ENCODE measurements around the gene LASP1. TPM values are rescaled to one million over a fixed set of nuclear protein-coding genes. Genes with fewer than 3 reads are reported as not detected.
A peak's percentile ranks its signal among the peaks of the same experiment; 100 is the strongest.

The LASP1 gene
- total RNA-seq, 4 donors from 2014 or later: 69.3 to 77.5 (median 71.1) TPM

DNA sequence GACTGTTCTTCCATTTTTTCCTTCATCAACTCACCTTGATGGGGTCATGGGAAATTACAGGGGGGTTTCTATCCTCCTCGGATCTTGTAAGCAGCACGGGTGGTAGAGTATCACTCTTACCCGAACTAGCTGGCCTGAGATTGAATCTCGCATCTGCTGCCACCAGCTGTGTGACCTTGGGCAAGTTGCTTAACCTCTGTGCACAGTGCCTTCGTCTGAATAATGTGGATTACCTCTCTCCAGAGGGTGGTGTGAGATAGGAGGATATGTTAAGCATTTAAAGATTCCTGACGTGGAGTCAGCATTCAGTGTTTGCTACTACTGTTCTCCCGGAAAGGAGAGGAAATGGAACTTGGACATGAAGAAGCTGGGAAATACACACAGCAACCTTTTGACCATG lies 24.4 kb downstream of the LASP1 start:
- peak overlapping the region in 2 of 3 donors; percentile 39 to 58 for H3K27ac ChIP-seq
- peaks cover 21 to 25% of the 10 kb centered on the region in 2 donors for H3K36me3 ChIP-seq
- intact Hi-C loops (cut with DNase I): no loop called here
- H3K27me3 ChIP-seq: no peaks in the 10 kb centered on the region
- no peak for DNase-seq
- peaks cover 11 to 52% of the 10 kb centered on the region in 2 donors for H3K4me1 ChIP-seq
- H3K4me3 ChIP-seq (replicated peaks in 1 of 3): no peak overlapping the region
- 65 to 72% methylated on average over 7 of the region's 7 CpGs for WGBS, 2 donors
- TF ChIP-seq POLR2A (IDR thresholded peaks at IDR 0.05): no peak
- TF ChIP-seq, protein P1, sequence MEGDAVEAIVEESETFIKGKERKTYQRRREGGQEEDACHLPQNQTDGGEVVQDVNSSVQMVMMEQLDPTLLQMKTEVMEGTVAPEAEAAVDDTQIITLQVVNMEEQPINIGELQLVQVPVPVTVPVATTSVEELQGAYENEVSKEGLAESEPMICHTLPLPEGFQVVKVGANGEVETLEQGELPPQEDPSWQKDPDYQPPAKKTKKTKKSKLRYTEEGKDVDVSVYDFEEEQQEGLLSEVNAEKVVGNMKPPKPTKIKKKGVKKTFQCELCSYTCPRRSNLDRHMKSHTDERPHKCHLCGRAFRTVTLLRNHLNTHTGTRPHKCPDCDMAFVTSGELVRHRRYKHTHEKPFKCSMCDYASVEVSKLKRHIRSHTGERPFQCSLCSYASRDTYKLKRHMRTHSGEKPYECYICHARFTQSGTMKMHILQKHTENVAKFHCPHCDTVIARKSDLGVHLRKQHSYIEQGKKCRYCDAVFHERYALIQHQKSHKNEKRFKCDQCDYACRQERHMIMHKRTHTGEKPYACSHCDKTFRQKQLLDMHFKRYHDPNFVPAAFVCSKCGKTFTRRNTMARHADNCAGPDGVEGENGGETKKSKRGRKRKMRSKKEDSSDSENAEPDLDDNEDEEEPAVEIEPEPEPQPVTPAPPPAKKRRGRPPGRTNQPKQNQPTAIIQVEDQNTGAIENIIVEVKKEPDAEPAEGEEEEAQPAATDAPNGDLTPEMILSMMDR (IDR thresholded peaks at IDR 0.05): no peak
- H3K9me3 ChIP-seq: no peaks in the 10 kb centered on the region

DNA sequence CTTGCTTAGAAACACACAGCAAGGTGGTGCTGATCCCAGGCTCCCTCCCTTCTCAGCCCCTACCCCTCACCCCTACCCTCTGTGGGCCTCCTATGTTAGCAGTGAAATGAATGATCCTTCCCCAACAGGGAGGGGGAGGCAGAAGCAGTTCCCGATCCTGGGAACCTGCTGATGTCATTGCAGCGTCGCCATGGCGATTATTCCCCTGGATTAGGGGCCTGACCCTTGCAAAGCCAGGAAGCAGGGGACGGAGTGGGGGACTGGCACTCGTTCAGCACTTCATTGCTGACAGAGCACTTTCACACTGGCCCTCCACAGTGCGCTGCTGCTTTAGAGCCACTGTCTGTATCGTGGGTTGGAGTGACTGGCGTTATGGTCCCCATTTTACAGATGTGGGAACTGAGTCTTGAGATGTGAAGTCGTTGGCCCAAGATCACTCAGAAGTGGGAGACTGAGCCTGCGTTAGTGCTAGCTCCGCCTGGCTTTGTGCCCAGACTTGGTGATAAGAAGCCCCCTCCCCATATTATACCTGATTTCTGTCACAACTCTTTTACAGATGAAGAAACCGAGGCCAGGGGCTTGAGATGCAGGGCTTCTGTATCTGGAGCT lies 26.6 kb downstream of the LASP1 start:
- peak in 1 of 2 donors; percentile 12 for DNase-seq
- peaks cover 20 to 71% of the 10 kb centered on the region in 2 donors for H3K4me1 ChIP-seq

GRCh38 chr17:38897176-38897575 lies 27.3 kb downstream of the LASP1 start:
- no peaks in the 10 kb centered on the region for H3K9me3 ChIP-seq
- TF ChIP-seq POLR2A (IDR thresholded peaks at IDR 0.05): no peak
- TF ChIP-seq, protein P1 (IDR thresholded peaks at IDR 0.05): no peak
- peaks cover 10 to 12% of the 10 kb centered on the region in 2 donors for H3K36me3 ChIP-seq
- H3K27ac ChIP-seq: peak overlapping the region in 2 of 3 donors; percentile 58 to 64
- intact Hi-C loops (cut with DNase I): no loop called here
- peak; percentile 25 to 29 for DNase-seq
- H3K27me3 ChIP-seq: no peaks in the 10 kb centered on the region
- 59 to 61% methylated on average over 5 to 6 of the region's 6 CpGs for WGBS, 2 donors
- H3K4me3 ChIP-seq (replicated peaks in 1 of 3): no peak overlapping the region
- H3K4me1 ChIP-seq: peaks cover 20 to 79% of the 10 kb centered on the region in 2 donors

More for the DNA sequence above, 26.6 kb downstream of the LASP1 start:
- TF ChIP-seq, protein P1 (IDR thresholded peaks at IDR 0.05): no peak
- TF ChIP-seq POLR2A (IDR thresholded peaks at IDR 0.05): no peak
- peaks cover 14 to 15% of the 10 kb centered on the region in 2 donors for H3K36me3 ChIP-seq
- H3K9me3 ChIP-seq: no peaks in the 10 kb centered on the region
- intact Hi-C loops (cut with DNase I): no loop called here
- no peaks in the 10 kb centered on the region for H3K27me3 ChIP-seq
- H3K27ac ChIP-seq: peak overlapping the region in 1 of 3 donors; percentile 64
- no peak overlapping the region for H3K4me3 ChIP-seq (replicated peaks in 1 of 3)
- WGBS, 2 donors: 72 to 80% methylated on average over 13 of the region's 13 CpGs

- Histone ChIP-seq H3K4me1 (peaks cover 20 to 81% of the 10 kb centered on the region in 2 donors), H3K27me3 (no peaks in the 10 kb centered on the region), H3K27ac (peak overlapping the region; percentile 4 to 64 (median 58)), H3K36me3 (peaks cover 4 to 6% of the 10 kb centered on the region in 2 donors), H3K9me3 (no peaks in the 10 kb centered on the region), H3K4me3 (replicated peaks in 1 of 3) (no peak overlapping the region)
- intact Hi-C loops (cut with DNase I): no loop called here
- DNase-seq: peak in 1 of 2 donors; percentile 32
- 58 to 69% methylated on average over 12 of the region's 12 CpGs for WGBS, 2 donors
- TF ChIP-seq, protein P1 (IDR thresholded peaks at IDR 0.05): no peak
- TF ChIP-seq POLR2A (IDR thresholded peaks at IDR 0.05): no peak
Measured at GRCh38 chr17:38897671-38898290, 27.9 kb downstream of the LASP1 start.

GRCh38 chr17:38898291-38898679 lies 28.4 kb downstream of the LASP1 start:
- Histone ChIP-seq H3K27me3 (no peaks in the 10 kb centered on the region), H3K9me3 (no peaks in the 10 kb centered on the region), H3K4me3 (replicated peaks in 1 of 3) (no peak overlapping the region), H3K4me1 (peaks cover 20 to 76% of the 10 kb centered on the region in 2 donors), H3K36me3 (peaks cover 0 to under 1% of the 10 kb centered on the region in 2 donors), H3K27ac (peak overlapping the region; percentile 26 to 64 (median 58))
- intact Hi-C loops (cut with DNase I): no loop called here
- DNase-seq: no peak
- WGBS, 2 donors: 63 to 69% methylated on average over 6 to 9 of the region's 9 CpGs
- no peak for TF ChIP-seq POLR2A (IDR thresholded peaks at IDR 0.05)
- TF ChIP-seq, protein P1 (IDR thresholded peaks at IDR 0.05): no peak

Measured in thyroid gland (tissue), 4 donors.